Osteoblast (primary cell): ENCODE data around the gene CPD. TPM values are rescaled to one million over a fixed set of nuclear protein-coding genes. Genes with fewer than 3 reads are reported as not detected.
"Not testable (repeated sequence)": the region's sequence is repeated elsewhere in the genome, so short reads cannot be mapped to it uniquely, and the experiment has no call there.

Experiments
- DNase-seq: peaks from one replicate; pipeline ENCODE4 v3.0.0; 2011; ENCODE audit warnings: low spot score, mixed read lengths; ENCODE audit not compliant: insufficient read length; ENCODE audit errors: missing footprints
- H2AFZ ChIP-seq: 2 replicates; pipeline ENCODE4 v1.6.0; 2011; ENCODE audit warnings: mild to moderate bottlenecking, low read length
- H3K27ac ChIP-seq: 2 replicates; pipeline ENCODE4 v1.5.1; 2011; ENCODE audit warnings: mild to moderate bottlenecking, low read depth, low read length, moderate library complexity
- H3K27me3 ChIP-seq: 2 replicates; pipeline ENCODE4 v1.6.0; 2012; ENCODE audit warnings: mild to moderate bottlenecking, control low read depth, inconsistent platforms, low read length, moderate library complexity; ENCODE audit not compliant: insufficient read depth
- H3K36me3 ChIP-seq: 2 replicates; pipeline ENCODE4 v1.5.1; 2011; ENCODE audit warnings: mild to moderate bottlenecking, low read length, control low read depth, moderate library complexity; ENCODE audit not compliant: insufficient read depth
- H3K4me1 ChIP-seq: 2 replicates; pipeline ENCODE4 v1.5.1; 2011; ENCODE audit warnings: mild to moderate bottlenecking, low read length, control low read depth, moderate library complexity; ENCODE audit not compliant: insufficient read depth
- H3K4me2 ChIP-seq: 2 replicates; pipeline ENCODE4 v1.6.0; 2011; ENCODE audit warnings: mild to moderate bottlenecking, low read length; ENCODE audit not compliant: insufficient read depth
- H3K4me3 ChIP-seq: fragments of 200-600 bp; sonication (generic); 3 replicates; pipeline ENCODE4 v1.5.1; 2012; ENCODE audit warnings: mild to moderate bottlenecking, low read length, inconsistent platforms; ENCODE audit not compliant: insufficient read depth
- H3K79me2 ChIP-seq: 2 replicates; pipeline ENCODE4 v1.6.0; 2012; ENCODE audit warnings: mild to moderate bottlenecking, low read length, control low read depth, inconsistent platforms; ENCODE audit not compliant: insufficient read depth
- H3K9me3 ChIP-seq: 2 replicates; pipeline ENCODE4 v1.5.1; 2011; ENCODE audit warnings: low read depth, low read length, control low read depth
- H4K20me1 ChIP-seq: 2 replicates; pipeline ENCODE4 v1.6.0; 2012; ENCODE audit warnings: mild to moderate bottlenecking, low read length, control low read depth; ENCODE audit not compliant: insufficient read depth
- CTCF ChIP-seq: IDR thresholded peaks from 2 replicates; pipeline ENCODE4 v1.5.1; 2011; ENCODE audit warnings: mild to moderate bottlenecking, low read depth, low read length, moderate library complexity; ENCODE audit errors: extremely low read depth
- total RNA-seq: library from RNA; depleted of rRNA; stranded (reverse); fragments of >200 nt; gene quantifications from 2 replicates; pipeline ENCODE4 v1.2.3, GENCODE V29; 2012

CPD gene
- total RNA-seq, 1 donor = 95.2 TPM

GRCh38 chr17:30414486-30414885 lies 35.8 kb downstream of the CPD start:
- H3K79me2 ChIP-seq = no peaks in the 10 kb centered on the region
- no peaks in the 10 kb centered on the region for H3K27me3 ChIP-seq
- TF ChIP-seq CTCF = no peak
- H3K4me3 ChIP-seq = no peak overlapping the region
- DNase-seq = no peak
- H3K9me3 ChIP-seq = no peaks in the 10 kb centered on the region
- H4K20me1 ChIP-seq = peaks cover 4% of the 10 kb centered on the region
- H3K4me2 ChIP-seq = no peak overlapping the region
- H3K4me1 ChIP-seq = peaks cover 3% of the 10 kb centered on the region
- H3K36me3 ChIP-seq = no peaks in the 10 kb centered on the region
- no peak overlapping the region for H2AFZ ChIP-seq
- no peak overlapping the region for H3K27ac ChIP-seq

GRCh38 chr17:30415491-30415890 lies 36.8 kb downstream of the CPD start:
- Histone ChIP-seq H3K4me1 (peaks cover 3% of the 10 kb centered on the region), H3K9me3 (no peaks in the 10 kb centered on the region), H3K4me2 (no peak overlapping the region), H3K27ac (no peak overlapping the region), H3K79me2 (no peaks in the 10 kb centered on the region), H3K36me3 (no peaks in the 10 kb centered on the region), H4K20me1 (peaks cover 4% of the 10 kb centered on the region), H3K4me3 (no peak overlapping the region), H3K27me3 (no peaks in the 10 kb centered on the region), H2AFZ (no peak overlapping the region)
- TF ChIP-seq CTCF = no peak
- no peak for DNase-seq

- not testable (repeated sequence) for H2AFZ ChIP-seq, H3K4me3 ChIP-seq, DNase-seq, H3K27ac ChIP-seq, H3K9me3 ChIP-seq, H3K27me3 ChIP-seq, H3K79me2 ChIP-seq, H3K4me2 ChIP-seq, H3K4me1 ChIP-seq, H3K36me3 ChIP-seq, H4K20me1 ChIP-seq
These were observed 39.3 kb downstream of the CPD start for GRCh38 chr17:30418070-30418469.

- Histone ChIP-seq H3K27me3 (no peaks in the 10 kb centered on the region), H3K9me3 (no peaks in the 10 kb centered on the region), H3K4me1 (no peaks in the 10 kb centered on the region), H3K36me3 (peaks cover 14% of the 10 kb centered on the region), H3K4me3 (no peak overlapping the region), H3K4me2 (no peak overlapping the region), H2AFZ (no peak overlapping the region), H3K27ac (no peak overlapping the region), H4K20me1 (peaks cover 4% of the 10 kb centered on the region), H3K79me2 (no peaks in the 10 kb centered on the region)
- no peak for TF ChIP-seq CTCF
- no peak for DNase-seq
These were observed 42.9 kb downstream of the CPD start for GRCh38 chr17:30421592-30421991.
